Activated naive CD8-positive, alpha-beta T cell treated with anti-CD3 and anti-CD28 coated beads, Interleukin-2, amount 50 U/mL, for 24 hours (primary cell): ENCODE measurements around the gene MITD1.

ENCODE experiments used
- ATAC-seq: fragments of 150-1000 bp; cut with Tn5 transposase; one replicate; pipeline ENCODE4 v1.10.0; 2021
- DNase-seq: peaks from one replicate; pipeline ENCODE4 v3.0.0; 2021
- H3K27ac Mint-ChIP-seq: one replicate; pipeline ENCODE4 v1.8.0; 2021; ENCODE audit warnings: mild to moderate bottlenecking, mixed read lengths
- H3K27me3 Mint-ChIP-seq: one replicate; pipeline ENCODE4 v1.8.0; 2021; ENCODE audit warnings: mixed read lengths
- H3K36me3 Mint-ChIP-seq: one replicate; pipeline ENCODE4 v1.8.0; 2021; ENCODE audit warnings: low read depth, mixed read lengths
- H3K4me1 Mint-ChIP-seq: one replicate; pipeline ENCODE4 v1.8.0; 2021; ENCODE audit warnings: mixed read lengths
- H3K4me3 Mint-ChIP-seq: one replicate; pipeline ENCODE4 v1.8.0; 2021; ENCODE audit warnings: mild to moderate bottlenecking, moderate library complexity, mixed read lengths
- H3K9me3 Mint-ChIP-seq: one replicate; pipeline ENCODE4 v1.8.0; 2021; ENCODE audit warnings: mixed read lengths

The MITD1 gene

DNA sequence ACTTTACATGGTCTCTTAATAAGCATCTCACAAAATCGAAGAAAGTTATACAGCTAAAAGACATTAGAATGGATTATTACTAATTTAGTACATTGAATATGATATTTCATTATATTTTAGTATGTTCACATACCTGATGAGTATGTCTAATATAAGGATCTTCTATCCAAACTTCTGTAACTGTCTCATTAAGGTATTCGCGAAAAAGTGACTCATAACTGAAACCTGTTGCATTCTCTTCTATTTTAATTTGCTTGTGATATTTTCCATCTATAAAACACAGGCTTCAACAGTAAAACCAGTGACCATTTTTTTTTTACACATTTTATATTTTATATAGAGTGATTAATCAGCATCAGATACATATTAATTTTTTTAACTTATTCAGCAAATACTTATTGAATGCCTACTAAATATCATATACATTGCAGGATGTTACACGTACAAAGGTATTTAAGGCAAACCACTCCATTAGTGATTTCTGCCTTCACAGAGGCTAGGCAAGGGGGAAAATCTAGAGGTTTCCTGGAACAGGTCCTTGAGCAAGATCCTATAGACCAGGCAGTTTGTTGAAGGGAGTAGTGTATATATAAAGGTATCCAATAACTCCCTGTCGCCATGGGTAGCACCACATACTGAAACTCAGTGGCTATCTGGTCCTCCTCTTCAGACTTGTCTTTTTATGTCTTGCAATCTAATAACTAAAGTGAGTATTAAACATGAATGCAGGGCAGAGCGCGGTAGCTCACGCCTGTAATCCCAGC, 9.3 kb downstream of the MITD1 start:
- Mint-ChIP-seq H3K4me3 (no peak overlapping the region), H3K4me1 (peaks cover 34% of the 10 kb centered on the region), H3K9me3 (no peaks in the 10 kb centered on the region), H3K27me3 (no peaks in the 10 kb centered on the region), H3K27ac (peak overlapping the region; percentile 74), H3K36me3 (peaks cover 35% of the 10 kb centered on the region)
- DNase-seq (no peak), ATAC-seq (no peak)

DNA sequence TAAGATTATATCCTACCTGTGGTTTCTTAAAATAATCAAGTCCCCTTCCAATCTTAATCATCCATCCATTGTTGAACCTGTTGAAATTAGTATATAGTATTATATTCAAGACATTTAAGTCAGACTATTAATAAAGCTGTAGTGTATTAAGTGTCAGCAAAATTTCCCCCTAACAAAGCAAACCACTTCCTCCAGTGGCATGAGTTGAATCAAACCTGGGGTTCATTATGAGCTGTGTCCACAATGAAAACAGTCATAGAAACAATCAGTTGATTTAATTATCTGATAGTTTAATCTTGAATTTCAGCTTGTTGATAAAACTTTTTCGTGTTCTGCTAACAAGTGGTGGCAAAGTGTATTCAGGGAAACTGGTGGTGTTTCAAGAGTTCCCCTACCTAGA, 11.3 kb downstream of the MITD1 start:
- Mint-ChIP-seq H3K27me3 (no peaks in the 10 kb centered on the region), H3K27ac (peak overlapping the region; percentile 56), H3K4me3 (no peak overlapping the region), H3K4me1 (peaks cover 30% of the 10 kb centered on the region), H3K36me3 (peaks cover 36% of the 10 kb centered on the region), H3K9me3 (no peaks in the 10 kb centered on the region)
- ATAC-seq (no peak), DNase-seq (no peak)

DNA sequence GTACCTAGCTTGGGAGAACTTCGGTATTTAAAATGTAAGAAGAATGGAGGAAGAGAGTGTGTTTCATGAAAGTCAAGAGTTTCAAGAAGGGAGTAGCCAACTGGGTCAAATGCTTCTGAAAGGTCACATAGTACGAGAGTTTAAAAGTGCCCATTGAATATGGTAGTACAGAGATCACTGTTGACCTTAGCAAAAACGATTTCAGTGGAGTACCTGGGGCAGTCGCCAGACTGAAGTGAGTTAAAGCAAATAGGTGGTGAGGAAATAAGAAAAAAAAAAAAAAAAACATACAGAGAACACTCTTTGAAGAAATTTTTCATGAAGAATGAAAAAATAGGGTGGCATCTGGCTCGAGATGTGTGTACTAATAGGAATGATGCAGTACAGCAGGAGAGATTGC, 14.6 kb downstream of the MITD1 start:
- DNase-seq: no peak
- Mint-ChIP-seq H3K27ac (no peak overlapping the region), H3K4me3 (no peak overlapping the region), H3K27me3 (no peaks in the 10 kb centered on the region), H3K9me3 (no peaks in the 10 kb centered on the region), H3K36me3 (peaks cover 31% of the 10 kb centered on the region), H3K4me1 (peaks cover 14% of the 10 kb centered on the region)
- ATAC-seq: no peak

DNA sequence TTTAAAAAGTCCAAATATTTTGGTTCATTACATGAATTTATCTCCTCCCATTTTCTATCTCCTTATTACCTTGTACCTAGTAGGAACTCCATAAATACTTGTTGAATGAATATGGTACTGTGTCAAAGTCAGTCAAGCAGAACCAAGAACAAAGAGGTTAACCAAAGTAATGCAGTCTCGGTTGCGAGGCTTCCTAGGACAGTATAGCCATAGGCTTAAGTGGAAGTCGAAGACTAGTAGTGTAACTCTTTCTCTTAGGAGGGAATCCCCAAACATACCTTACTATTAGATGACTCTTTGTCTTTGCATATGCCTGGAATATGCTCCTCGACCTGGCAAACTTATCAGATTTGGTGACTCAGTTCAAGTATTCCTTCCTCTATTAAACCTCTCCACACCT, 21.3 kb downstream of the MITD1 start:
- Mint-ChIP-seq H3K4me3 (no peak overlapping the region), H3K4me1 (peaks cover 25% of the 10 kb centered on the region), H3K36me3 (peaks cover 19% of the 10 kb centered on the region), H3K9me3 (no peaks in the 10 kb centered on the region), H3K27me3 (no peaks in the 10 kb centered on the region), H3K27ac (no peak overlapping the region)
- DNase-seq: no peak
- no peak for ATAC-seq

DNA sequence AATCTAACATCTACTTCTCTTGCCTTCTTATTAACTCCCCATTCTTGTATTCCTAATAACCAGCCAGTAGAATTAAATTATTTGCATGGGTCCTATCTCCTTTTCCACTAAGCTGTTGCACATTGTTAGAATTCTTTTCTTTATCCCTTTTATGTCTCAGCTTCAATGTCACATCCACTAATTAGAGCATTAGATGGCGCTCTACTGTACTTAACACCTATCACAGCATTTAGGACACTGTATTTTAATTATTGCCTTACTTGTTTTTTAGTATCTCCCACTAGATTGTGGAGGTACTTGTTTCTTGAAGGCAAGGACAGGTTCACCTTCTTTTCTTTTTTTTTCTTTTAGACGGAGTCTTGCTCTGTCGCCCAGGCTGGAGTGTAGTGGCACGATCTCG, 22.3 kb downstream of the MITD1 start:
- H3K36me3 Mint-ChIP-seq: peaks cover 20% of the 10 kb centered on the region
- no peak overlapping the region for H3K27ac Mint-ChIP-seq
- ATAC-seq (no peak), DNase-seq (no peak)
- H3K4me1 Mint-ChIP-seq: peaks cover 25% of the 10 kb centered on the region
- H3K4me3 Mint-ChIP-seq: no peak overlapping the region
- no peaks in the 10 kb centered on the region for H3K27me3 Mint-ChIP-seq
- no peaks in the 10 kb centered on the region for H3K9me3 Mint-ChIP-seq

DNA sequence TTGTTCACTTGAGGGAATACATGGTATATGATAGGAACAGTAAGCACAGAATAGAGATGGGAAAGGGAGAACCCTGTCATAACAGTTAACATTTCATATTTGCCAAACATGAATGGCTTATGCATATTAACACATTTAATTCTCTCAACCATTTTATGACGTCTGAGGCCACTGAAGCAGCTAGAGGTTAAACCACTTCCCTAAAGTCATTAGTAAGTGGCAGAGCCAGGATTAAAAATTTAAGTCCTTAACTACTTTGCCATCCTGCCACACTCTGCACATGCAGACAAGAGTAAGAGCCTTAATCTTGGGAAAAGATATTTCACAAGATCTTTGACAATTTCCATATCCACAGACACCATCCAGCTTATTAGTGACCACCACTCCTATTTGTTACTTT, 24.0 kb downstream of the MITD1 start:
- peak overlapping the region; percentile 34 for H3K27ac Mint-ChIP-seq
- H3K27me3 Mint-ChIP-seq: no peaks in the 10 kb centered on the region
- peaks cover 20% of the 10 kb centered on the region for H3K36me3 Mint-ChIP-seq
- no peak for DNase-seq
- ATAC-seq: no peak
- H3K9me3 Mint-ChIP-seq: no peaks in the 10 kb centered on the region
- H3K4me3 Mint-ChIP-seq: no peak overlapping the region
- peaks cover 25% of the 10 kb centered on the region for H3K4me1 Mint-ChIP-seq

DNA sequence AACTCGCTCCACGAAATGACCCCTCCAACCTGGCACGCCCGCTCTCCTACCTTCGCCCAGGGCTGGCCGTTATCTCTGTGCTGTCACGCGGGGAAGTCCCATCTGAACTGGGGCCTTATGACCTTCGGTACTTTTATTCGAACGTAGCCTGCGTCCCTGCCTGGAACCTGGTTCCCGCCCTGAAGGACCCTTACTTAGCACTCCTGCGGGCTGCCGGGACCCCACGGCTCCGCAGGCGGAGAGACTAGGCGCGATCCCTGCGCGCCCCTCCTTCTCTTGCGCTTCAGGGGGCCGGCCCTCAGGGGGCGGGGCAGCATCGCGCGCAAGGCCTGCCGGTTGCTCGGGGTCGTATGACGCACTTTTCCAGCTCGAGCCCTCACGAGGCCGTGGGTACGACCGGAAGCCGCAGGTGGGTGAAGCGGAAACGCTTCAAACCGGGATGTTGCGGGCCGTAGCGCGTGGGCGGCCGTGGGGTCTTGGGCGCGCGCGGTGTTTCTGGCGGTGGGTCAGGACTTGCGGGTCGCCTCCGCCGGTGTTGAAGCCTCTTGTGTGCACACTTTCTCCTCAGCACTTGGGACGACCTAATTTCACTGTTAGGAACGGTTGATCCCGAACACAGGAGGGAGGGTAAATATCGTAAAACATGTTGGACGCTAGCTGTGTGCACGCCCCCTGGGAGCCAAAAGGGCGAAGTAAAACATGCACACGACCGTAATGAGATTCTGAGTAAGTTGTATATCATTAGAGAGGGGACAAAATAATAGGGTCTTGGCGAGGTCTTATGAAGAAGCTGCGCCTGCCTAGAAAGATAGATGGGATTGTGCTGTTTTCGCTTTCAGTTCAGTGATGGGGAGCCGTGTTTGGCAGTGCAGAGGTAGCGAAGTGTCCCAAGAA, 26.0 kb downstream of the MITD1 start, which contains the start of the genes LIPT1 and TSGA10:
Gene LIPT1 (plus strand): TSS at position 325 of the 894 bp plus-strand sequence. CDS start 6,991 bp downstream, outside the sequence.
Gene TSGA10 (minus strand): TSS at position 300 of the 894 bp plus-strand sequence. CDS start 45,503 bp downstream, outside the sequence.
- ATAC-seq: peak; percentile 96
- peak within 1 kb of the TSS; percentile 96 for H3K27ac Mint-ChIP-seq

DNA sequence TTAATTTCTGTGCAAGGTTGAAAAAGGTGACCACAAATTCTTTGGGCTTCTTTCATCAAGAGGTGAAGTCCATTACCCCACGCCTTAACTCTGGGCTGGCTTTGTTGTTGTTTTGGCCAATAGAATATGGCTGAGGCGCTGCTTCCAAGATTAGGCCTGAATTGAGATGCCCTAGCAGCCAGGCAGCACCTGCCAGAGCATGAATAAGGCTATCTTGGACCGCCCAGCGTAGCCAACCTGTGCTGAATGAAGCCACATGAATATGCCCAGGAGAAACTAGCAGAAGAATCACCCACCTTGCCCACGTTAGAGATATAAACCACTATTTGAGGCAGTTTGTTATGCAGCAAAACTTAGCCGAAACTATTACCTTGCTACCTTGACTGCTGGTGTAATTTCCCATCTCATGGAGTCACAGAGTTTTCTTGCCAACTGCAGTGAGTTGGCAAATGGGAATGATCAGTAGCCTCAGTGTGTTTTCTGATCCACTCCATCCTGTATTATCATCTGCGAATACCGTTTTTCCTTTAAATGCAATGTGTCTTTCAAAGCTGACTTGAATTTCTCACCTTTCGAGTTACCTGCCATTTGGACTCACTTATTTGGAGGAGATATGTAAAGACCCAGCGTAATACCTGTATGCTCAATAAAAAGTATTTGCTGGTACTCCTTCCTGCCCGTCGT, 26.8 kb downstream of the MITD1 start:
- Mint-ChIP-seq H3K4me1 (peaks cover 32% of the 10 kb centered on the region), H3K27me3 (no peaks in the 10 kb centered on the region), H3K36me3 (peaks cover 13% of the 10 kb centered on the region), H3K9me3 (no peaks in the 10 kb centered on the region), H3K27ac (peak overlapping the region; percentile 96), H3K4me3 (no peak overlapping the region)
- ATAC-seq (no peak), DNase-seq (no peak)

More for the DNA sequence above, 26.0 kb downstream of the MITD1 start, which contains the start of the genes LIPT1 and TSGA10:
- Mint-ChIP-seq H3K9me3 (no peaks in the 10 kb centered on the region), H3K36me3 (peaks cover 18% of the 10 kb centered on the region), H3K4me3 (no peak within 1 kb of the TSS), H3K27me3 (no peaks in the 10 kb centered on the region), H3K4me1 (peaks cover 32% of the 10 kb centered on the region)
- peak; percentile 94 for DNase-seq

DNA sequence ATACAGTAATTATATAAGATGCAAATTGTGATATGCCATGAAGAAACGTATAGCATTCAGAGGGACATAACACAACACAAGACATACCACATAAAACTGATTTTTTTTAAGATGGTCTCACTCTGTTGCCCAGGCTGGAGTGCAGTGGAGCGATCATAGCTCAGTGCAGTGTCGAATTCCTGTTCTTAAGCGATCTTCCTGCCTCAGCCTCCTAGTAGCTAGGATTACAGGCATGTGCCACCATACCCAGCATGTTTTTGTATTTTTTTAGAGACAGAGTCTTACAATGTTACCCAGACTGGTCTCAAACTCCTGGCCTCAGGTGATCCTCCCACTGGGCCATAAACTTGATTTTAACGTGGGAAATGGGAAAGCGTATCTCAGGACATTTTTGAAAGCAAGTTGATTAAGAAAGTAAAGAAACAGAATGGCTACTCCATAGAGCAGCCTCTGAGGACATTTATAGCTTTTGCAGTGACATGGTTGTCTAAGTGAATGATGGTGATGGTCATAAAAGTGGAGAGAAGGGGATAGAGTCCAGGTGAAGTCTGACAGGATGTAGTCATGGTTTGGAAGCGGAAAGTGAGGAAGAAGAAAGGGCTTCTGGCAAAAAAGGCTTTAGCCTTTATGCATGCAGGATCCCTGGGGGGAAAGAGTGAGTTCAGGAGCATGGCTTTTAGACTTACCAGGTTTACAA, 28.5 kb downstream of the MITD1 start:
- Mint-ChIP-seq H3K27me3 (no peaks in the 10 kb centered on the region), H3K9me3 (no peaks in the 10 kb centered on the region), H3K36me3 (peaks cover 8% of the 10 kb centered on the region), H3K4me1 (peaks cover 29% of the 10 kb centered on the region), H3K4me3 (no peak overlapping the region), H3K27ac (no peak overlapping the region)
- no peak for DNase-seq
- no peak for ATAC-seq

DNA sequence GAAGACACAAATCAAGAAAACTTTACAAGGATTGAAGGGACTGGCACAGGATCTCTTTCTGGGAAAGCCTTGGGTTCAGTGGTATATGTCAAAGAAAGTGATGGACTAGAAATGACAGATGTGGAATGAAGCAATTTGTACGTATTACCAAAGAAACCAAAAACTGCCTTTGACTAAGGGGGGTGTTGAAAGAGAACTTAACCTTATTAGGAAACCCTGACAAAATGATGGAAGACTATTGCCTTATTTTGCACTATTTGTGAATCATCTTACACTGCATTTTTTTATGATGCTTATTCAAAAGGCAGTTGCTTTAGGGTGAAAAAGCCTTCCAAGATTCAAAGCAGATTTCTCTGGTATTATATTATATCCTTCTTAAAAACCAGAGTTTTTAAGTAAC, 30.2 kb downstream of the MITD1 start:
- Mint-ChIP-seq H3K9me3 (no peaks in the 10 kb centered on the region), H3K4me3 (no peak overlapping the region), H3K27ac (no peak overlapping the region), H3K36me3 (peaks cover 2% of the 10 kb centered on the region), H3K4me1 (peaks cover 14% of the 10 kb centered on the region), H3K27me3 (no peaks in the 10 kb centered on the region)
- no peak for DNase-seq
- no peak for ATAC-seq

DNA sequence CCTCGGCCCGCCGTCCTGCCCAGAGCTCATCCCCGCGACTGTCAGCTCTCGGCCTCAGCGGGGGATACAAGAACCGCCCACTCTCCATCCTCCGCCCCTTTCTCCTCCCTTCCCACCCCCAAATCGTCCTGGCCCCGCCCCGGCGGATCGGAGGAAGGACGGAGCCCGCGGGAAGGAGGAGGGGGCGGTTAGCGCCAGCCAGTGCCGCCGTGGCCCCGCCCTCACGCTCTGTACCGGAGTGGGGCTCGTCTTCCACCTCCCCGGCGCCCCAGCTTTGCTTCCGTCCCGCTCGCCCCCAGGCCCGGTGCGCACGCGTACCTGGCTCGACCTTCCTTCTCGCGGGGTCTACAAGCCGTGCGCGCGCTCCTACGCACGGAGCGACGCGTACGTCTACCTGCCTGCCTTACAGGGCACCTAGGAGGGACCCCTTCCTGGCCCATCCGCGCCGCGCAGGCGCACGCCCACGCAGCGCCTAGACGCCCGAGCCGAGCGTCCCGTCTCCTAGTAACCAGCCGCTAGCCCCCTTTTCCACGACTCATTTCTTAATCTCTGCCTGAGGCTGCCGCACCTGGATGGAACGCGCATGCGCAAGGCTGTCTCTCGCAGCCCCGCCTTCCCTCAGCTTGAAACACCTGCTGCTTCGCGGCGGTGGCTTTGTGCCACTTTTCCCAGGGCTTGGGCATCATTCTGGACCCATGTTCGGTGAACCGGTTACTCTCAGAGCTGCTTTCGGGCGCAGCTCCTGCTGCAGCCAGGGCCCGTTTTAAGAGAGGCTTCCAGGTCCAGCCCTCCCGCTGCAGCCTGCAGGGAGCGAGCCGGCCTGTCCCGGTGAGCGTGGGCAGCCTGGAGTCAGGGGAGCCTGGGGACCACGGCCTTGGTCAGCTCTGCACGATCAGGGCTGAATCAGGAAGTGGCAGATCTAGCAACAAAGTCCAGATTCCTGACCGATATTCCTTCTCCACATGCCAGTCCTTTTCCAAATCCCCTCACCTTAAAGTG, 39.4 kb downstream of the MITD1 start, which contains the start of gene C2orf15:
Gene C2orf15 (plus strand): TSS at position 598 of the 999 bp plus-strand sequence. CDS start 8,852 bp downstream, outside the sequence.
- H3K4me3 Mint-ChIP-seq: peak within 1 kb of the TSS; percentile 90
- peak; percentile 97 for DNase-seq
- peaks cover 4% of the 10 kb centered on the region for H3K27me3 Mint-ChIP-seq
- no peaks in the 10 kb centered on the region for H3K36me3 Mint-ChIP-seq
- peak; percentile 94 for ATAC-seq
- peaks cover 27% of the 10 kb centered on the region for H3K4me1 Mint-ChIP-seq
- H3K9me3 Mint-ChIP-seq: peaks cover 4% of the 10 kb centered on the region
- H3K27ac Mint-ChIP-seq: peak within 1 kb of the TSS; percentile 94

DNA sequence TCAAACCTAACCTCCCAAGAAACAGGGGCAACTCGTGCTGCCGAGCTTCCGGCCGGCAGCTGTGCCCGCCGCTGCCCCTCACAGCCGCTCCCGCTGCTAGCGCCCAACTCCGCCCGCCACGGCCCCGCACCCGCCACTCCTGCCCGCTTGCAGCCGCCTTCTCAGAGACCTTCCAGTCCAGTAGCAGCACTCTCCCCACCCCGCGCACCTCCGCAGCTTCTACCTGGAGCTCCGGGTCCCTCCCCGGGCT, 40.1 kb downstream of the MITD1 start:
- H3K36me3 Mint-ChIP-seq: peaks cover 3% of the 10 kb centered on the region
- ATAC-seq (peak; percentile 38), DNase-seq (no peak)
- H3K9me3 Mint-ChIP-seq: peaks cover 8% of the 10 kb centered on the region
- H3K4me1 Mint-ChIP-seq: peaks cover 27% of the 10 kb centered on the region
- peak overlapping the region; percentile 94 for H3K27ac Mint-ChIP-seq
- H3K4me3 Mint-ChIP-seq: peak overlapping the region; percentile 90
- H3K27me3 Mint-ChIP-seq: peaks cover 4% of the 10 kb centered on the region
